HG03039 (cell line): ENCODE measurements around the gene ACTL7A.
"Not testable (repeated sequence)": the region's sequence is repeated elsewhere in the genome, so short reads cannot be mapped to it uniquely, and the experiment has no call there.

Experiments
- ATAC-seq: cut with Tn5 transposase; IDR thresholded peaks from one replicate; pipeline ENCODE4 v1.9.1; 2021; ENCODE audit warnings: mild to moderate bottlenecking, moderate library complexity; ENCODE audit not compliant: unreplicated experiment

The ACTL7A gene, protein sequence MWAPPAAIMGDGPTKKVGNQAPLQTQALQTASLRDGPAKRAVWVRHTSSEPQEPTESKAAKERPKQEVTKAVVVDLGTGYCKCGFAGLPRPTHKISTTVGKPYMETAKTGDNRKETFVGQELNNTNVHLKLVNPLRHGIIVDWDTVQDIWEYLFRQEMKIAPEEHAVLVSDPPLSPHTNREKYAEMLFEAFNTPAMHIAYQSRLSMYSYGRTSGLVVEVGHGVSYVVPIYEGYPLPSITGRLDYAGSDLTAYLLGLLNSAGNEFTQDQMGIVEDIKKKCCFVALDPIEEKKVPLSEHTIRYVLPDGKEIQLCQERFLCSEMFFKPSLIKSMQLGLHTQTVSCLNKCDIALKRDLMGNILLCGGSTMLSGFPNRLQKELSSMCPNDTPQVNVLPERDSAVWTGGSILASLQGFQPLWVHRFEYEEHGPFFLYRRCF

DNA sequence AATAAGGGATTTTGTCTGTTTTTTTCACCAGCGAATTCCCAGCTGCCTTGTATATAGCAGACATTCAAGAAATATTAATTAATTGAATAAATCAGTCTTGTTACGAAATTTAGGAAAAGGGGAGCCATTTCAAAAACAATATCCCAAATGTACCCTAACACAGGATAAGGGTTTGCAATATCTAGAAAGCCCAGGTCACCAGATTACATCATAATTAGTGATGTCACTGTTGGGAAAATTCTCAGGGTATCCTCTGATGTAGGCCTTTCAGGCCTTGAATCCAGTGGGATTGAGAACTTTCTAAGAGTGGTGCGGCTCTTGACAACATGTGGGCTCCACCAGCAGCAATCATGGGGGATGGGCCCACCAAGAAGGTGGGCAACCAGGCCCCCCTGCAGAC, at the start of gene ACTL7A:
Gene ACTL7A (plus strand): TSS at position 270 of the 400 bp plus-strand sequence. CDS start 57 bp downstream, at position 327.
- no peak for ATAC-seq

DNA sequence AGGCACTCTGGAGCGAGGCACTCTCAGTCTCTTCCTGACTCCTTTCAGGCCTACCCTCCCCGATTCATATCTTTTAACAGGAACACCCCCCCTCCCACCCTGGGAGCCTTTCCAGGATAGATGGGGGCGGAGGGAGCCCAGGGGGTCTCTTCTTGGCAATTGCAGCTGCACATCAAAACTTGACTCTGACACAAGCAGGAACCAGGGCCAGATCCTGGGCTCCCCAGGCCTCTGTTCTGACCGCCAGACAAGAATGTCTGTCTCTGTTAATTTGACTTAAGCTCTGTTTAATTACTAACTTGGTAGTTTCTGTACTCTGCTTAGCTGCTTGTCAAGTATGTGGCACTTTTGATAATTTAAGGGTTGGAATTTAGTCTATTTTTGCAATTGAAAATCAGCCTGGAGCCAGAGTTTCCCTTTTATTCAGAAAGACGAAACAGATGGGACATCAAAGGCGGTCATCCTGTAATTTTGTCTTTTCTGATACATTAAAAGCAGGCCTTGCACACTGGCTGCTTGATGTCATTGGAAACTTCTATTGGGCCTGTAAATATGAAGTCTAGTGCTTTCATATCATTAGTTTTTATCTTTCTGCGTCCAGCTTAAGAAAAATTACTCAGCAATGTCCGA, 49.6 kb upstream of the ACTL7A start:
- no peak for ATAC-seq

DNA sequence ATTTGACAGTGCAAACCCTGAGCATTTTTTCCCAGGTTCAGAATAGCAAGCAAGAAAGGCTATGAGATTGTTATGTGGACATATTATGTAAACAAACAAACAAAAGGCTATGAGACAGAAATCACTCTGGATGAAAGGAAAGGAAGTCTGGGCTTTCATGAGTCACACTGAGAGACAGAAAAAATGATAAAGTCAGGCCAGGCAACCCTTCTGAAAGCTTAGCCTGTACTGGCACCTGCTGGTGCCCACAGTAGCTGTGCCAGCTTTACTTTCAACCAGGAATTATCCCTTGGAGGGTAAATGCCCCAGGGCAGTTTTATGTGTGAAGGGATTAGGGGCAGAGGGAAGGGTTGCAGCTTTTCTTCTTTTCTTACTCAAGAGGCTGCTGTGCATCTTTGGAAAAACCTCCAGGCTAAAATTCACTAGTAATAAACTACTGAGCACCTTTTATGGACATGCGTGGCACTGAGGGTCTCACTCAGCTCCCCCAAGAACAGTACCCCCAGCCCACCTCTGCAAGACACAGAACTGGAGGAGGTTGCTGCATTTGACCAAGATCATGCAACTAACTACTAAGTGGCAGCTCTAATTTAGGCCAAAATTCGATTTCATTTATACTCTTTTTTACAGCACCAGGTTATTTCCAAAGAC, 48.0 kb upstream of the ACTL7A start:
- no peak for ATAC-seq

DNA sequence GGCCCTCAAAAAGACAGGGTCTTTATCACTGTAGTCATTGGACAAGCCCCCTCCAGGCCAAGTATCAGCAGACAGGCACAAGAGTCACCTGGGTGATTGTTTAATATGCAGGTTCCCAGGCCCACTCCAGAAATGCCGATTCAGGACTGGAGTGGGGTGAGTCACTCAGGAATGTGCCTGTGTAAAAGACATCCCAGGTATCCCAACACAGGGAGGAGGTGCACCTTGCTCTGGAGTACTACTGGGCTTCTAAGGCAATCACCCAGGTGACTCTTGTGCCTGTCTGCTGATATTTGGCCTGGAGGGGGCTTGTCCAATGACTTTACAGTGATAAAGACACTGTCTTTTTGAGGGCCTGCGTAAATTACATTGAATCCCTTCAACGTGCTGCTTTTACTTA, 46.9 kb upstream of the ACTL7A start:
- ATAC-seq, result no peak

DNA sequence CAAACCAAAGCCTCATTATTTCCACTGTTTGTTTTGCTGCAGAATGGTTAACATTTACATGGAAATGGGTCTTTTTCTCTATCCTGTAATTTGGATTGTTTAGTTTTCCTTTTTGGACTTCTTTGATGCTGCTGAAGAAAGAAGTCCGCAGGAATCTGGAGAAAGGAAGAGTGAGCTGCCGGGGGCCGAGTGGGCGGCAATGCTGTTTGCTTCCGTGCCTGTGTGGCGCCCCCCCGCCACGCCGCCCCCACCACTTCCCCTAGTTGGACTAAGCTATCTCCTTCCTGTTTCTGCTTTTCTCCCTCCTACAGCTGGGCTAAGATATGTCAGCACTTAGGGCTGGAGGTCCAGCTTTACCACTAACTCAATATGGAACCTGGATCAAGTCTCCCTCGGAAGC, 46.0 kb upstream of the ACTL7A start:
- no peak for ATAC-seq

DNA sequence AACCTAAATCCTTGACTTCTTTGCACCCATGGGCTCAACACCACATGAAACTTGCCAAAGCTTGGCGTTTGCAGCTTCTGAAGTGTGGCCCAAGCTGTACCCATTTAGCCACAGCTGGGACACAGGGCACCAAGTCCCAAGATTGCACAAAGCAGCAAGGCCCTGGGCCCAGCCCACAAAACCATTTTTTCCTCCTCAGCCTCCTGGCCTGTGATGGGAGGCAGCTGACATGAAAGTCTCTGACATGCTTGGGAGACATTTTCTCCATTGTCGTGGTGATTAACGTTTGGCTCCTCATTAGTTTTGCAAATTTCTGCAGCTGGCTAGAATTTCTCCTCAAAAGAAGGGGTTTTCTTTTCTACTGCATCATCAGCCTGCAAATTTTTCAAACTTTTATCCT, 38.2 kb upstream of the ACTL7A start:
- no peak for ATAC-seq

DNA sequence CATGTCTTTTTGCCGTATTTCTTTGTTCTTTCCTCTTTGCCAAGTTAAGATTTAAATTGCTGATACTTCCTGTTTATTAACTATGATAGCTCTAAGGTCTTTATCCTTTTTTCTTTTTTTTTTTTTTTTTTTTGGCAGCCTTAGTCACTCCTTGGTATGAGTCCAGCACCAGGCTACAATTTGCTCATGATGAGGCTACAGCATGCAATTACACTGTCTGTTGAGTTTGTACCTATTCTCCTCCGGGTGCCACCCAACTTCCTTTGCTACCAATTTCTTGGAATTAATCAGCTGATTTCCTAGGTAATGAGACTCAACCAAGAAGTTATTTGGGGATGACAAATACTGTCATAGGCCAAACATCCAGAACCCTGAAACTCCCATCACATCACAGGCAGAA, 31.8 kb upstream of the ACTL7A start:
- ATAC-seq, result no peak

DNA sequence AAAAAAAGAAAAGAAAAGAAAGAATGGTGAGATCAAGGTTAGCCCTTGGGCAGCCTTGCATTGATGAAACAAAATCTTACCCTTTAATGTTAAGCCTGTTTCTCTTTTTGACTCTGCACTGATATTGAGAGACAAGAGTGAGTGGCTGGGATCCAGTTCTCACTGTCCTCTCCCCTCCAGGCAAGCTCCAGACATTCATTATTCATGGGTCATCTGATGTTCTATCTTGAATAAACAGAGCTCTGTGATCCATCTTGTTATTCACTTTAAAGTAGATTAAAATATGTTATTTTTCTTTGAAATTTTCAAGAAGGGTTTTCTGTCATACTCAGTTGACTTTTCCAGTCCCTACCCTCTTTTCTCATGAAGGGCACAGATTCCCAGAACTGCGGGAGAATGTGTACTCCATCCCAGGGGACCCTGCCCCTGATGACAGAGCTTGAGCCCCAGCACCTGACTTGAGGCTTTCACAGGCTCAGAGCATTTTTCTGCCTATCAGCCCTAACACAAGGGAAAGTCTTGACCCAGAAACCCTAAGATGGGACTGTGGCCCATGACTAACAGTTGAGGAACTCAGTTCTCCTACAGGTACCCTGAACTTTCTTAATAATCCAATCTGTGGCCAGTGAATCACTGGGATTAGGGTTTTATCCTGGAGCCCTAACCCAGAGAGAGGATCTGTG, 30.4 kb upstream of the ACTL7A start:
- ATAC-seq, result no peak

DNA sequence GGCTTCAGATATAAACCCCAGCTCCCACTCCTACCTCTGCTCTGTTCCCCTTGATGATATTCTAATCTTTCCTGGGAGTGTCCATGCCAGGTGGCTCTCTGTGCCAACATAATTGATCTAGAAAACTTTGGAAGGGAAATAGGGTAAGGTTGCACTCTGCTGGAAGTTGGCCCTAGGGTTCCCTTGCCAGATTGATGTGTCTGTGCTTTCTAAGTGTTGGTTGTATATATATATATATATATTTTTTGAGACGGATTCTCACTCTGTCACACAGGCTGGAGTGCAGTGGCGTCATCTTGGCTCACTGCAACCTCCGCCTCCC, 29.9 kb upstream of the ACTL7A start:
- no peak for ATAC-seq

DNA sequence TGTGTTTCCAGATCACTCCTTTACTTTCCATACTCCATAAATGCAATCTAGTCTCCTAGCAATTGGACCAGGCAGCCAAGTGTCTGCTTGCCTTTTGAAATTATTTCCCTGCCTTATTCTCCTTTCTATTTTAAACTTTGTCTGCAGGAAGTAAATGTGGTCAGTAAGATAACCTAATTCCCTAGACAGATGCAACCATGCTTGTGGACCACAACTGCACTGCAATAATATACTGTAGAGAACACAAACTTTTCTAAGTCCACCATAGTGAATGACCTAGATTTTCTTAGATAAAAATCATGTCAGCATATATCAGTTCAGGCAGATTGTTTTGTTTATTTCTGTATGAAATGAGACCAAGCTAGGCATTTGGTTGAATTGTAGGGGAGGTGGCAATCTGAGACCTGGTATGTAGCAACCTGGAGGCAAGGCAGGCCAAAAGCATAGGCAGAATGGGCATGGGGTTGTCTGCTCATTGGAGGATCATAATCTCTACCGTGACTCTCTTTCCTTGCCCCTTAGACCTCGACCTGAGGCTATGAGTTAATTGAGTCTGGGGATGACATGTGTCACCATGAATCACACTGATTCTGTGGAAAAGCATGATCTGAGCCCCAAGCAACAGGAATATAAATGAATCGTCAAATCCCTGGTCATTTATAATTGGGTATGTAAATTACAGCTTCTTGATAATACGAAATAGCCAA, 27.0 kb upstream of the ACTL7A start:
- no peak for ATAC-seq

DNA sequence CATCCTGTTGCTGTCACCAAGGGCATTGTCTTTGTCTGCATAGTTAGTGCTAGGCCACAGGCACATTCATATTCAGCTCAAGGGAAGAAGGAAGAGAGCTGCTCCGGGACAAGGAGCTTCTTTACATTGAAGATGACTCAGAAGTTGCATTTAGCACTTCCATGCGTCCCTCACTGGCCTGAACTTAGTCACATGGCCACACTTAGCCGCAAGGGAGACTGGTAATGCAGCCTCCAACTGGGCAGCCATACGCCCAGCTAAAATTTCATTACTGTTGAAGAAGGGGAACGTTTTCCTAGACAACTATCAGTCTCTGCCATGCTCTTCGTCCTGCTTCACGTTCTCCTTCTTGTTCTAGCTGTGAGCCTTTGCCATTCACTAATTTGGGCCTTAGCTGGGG, 26.2 kb upstream of the ACTL7A start:
- ATAC-seq, result no peak

DNA sequence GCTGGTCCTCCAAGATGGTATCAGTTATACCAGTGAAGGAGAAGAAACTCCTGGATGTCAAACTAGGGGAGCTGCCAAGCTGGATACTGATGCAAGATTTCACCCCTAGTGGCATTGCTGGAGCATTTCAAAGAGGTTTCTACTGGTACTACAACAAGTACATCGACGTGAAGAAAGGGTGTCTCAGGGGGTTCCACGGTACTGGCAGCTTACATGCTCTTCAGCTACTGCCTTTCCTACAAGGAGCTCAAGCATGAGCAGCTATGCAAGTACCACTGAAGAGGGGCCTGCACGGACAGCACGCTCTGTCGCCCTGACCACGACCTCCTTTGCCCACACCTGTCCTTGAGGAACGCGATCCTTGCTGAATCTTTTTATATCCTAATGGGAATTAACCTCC, 25.7 kb upstream of the ACTL7A start:
- ATAC-seq, result no peak

DNA sequence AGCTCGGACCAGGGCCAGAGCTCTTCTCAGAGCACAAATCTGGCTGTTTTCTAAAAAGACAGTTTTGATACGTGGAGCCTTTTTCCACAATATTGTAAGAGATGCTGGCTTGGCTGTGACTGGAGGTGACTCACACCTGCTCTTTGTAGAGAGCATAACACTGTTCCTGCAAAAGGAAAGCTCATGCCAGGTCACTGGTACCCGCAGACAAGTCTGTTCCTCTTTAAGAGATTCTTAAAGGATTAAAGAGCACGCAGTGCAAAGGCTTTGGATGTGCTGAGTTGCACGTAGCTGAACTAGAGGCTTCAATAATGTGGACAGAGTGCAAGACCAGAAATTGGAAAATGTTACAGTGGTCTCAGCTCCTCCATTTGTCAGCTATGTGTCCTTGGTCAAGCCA, 25.3 kb upstream of the ACTL7A start:
- no peak for ATAC-seq

DNA sequence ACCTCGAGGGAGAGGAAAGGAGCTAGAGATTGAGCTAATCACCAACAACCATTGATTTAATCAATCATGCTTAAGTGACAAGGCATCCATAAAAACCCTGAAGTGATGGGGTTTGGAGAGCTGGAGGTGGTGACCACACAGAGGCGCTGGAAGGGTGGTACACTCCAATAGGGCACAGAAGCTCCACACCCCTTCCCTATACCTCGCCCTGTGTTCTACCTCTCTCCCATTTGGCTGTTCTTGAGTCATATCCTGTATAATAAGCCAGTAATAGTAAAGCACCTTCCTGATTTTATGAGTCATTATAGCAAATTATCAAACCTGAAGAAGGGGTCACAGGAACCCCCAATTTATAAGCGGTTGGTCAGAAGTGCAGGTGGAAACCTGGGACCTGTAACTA, 24.5 kb upstream of the ACTL7A start:
- no peak for ATAC-seq

DNA sequence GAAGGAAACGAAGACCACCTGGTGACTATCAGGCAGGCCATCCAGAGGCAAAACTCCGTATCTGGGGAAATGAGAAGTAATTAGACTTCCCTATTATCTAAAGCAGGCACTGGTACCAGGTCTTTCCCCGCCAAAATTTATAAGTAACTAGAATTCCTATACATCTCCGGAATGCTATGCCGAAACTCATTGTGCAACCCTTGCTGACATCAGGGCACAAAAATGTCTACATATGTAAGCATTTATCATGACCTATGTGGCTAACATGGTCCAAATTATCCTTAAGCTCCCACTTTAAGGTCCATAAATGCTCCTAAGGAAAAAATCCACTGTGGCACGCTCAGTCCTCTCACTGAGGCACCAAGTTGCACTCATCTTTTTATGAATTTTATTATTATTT, 24.0 kb upstream of the ACTL7A start:
- ATAC-seq, result no peak

DNA sequence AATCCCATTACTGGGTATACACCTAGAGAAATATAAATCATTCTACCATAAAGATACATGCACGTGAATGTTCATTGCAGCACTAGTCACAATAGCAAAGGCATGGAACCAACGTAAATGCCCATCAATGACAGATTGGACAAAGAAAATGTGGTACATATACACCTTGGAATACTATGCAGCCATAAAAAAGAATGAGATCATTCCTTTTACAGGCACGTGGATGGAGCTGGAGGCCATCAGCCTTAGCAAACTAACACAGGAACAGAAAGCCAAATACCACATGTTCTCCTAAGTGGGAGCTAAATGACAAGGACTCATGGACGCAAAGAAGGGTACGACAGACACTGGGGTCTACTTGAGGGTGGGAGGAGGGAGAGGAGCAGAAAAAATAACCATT, 22.5 kb upstream of the ACTL7A start:
- not testable (repeated sequence) for ATAC-seq

DNA sequence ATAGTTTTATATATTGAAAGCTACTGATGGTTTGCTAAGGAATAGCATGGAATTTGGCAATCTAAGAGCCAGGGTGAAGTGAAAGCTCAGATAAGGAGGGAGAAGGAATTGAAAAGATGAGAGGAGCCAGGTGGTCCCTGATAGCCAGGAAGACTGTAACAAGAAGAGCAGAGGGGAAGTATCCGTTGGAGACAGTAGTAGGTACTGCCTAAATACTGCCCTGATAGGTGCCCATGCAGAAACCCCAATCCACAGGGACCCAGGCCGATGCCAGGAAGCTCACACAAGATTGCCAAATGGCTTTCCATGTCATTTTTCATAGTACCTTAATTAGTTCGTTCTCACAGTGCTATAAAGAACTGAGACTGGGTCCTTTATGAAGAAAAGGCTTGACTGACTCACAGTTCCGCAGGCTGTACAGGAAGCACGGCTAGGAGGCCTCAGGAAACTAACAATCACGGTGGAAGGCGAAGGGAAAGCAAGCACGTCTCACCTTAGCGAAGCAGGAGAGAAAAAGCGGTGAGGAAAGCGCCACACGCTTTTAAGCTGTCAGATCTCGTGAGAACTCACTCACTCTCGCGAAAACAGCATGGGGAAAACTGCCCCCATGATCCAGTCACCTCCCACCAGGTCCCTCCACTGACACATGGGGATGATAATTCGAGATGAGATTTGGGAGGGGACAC, 19.3 kb upstream of the ACTL7A start:
- no peak for ATAC-seq

DNA sequence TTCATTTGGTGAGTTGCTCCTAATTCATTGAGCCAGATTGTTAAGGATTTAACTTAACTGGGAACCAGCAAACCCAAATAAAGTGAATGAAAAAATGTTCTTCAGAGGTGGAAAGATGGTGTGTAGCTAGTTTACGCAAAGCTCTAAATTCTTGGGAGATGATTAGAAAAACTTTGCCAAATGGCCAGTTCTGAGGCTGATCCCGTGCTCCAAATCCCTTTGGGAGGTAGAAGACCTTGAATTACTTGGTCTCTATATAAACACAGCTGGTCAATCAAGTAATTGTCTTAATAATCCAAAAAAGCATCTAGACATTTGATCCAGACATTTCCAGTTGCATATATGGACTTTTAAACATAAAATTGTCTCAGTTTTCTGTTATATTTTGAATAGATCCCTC, 17.7 kb upstream of the ACTL7A start:
- no peak for ATAC-seq

DNA sequence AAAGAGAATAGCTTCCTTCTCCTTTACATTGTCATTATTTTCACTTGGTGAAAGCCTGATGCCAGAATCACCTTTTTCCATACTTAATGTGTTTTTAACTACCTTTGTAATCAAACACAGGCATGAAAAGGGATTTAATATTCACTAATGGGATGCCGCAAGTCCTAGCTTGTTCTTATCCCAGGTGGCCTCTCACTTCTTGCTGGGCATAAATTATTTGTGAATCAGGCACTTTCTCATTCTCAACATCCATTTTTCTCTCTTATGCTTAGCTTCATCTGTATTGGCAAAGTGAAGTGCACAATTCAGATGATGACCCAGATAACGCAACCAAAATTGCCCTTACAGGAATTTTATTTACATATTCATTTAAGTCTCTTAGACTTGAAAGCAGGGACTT, 17.2 kb upstream of the ACTL7A start:
- ATAC-seq, result no peak

DNA sequence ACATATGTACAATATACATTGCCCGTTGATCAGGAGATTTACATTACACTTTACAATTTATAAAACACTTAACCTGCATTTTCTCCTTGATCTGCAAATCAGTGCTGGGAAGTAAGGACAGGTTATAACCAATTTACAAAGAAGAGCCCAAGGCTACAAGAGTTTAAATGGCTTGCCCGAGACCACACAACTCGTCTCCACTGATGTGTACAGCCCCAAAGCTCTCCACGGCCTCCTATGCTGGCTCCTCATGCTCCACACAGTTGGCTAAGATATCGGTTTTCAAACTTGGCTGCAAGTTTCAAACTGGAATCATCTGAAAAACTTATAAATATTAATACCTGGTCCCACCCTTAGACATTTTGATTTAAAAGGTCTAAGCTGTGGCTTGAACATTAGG, 16.6 kb upstream of the ACTL7A start:
- no peak for ATAC-seq

DNA sequence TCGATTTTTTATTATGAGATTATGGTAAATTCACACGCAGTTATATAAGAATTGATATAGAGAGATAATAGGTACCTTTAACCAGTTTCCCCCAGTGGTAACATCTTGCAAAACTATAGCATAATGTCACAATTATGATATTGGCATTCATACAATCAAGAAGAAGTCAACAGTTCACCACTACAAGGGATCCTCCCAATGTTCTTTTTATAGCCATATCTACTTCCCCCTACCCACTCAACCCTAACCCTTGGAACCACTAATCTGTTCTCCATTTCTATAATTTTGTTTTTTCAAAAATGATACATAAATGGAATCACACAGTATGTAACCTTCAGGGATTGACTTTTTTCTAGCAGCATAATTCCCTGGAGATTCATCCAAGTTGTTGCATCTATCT, 16.1 kb upstream of the ACTL7A start:
- ATAC-seq, result no peak
